MM.1S (cell line): ENCODE results near the gene NOL7.
A peak's percentile ranks its signal among the peaks of the same experiment; 100 is the strongest.

Experiments used
- DNase-seq: peaks from one replicate; pipeline ENCODE4 v3.0.0-alpha.2; 2015
- H2AFZ ChIP-seq: fragments of 300-600 bp; sonication (generic); 2 replicates; pipeline ENCODE4 v1.6.0; 2016; ENCODE audit warnings: antibody characterized with exemption, low read length
- H3F3A ChIP-seq: fragments of 300-600 bp; sonication (generic); 2 replicates; pipeline ENCODE4 v1.6.1; 2016; ENCODE audit warnings: mild to moderate bottlenecking, antibody characterized with exemption, low read length, moderate library complexity, mixed read lengths; ENCODE audit not compliant: insufficient read depth
- H3K27ac ChIP-seq: fragments of 300-600 bp; sonication (generic); 2 replicates; pipeline ENCODE4 v1.5.1; 2016; ENCODE audit warnings: mild to moderate bottlenecking, low read length
- H3K27me3 ChIP-seq: fragments of 300-600 bp; sonication (generic); replicated peaks from 2 replicates; pipeline ENCODE4 v1.6.0; 2016; ENCODE audit warnings: low read length; ENCODE audit not compliant: insufficient read depth
- H3K36me3 ChIP-seq: fragments of 300-600 bp; sonication (generic); replicated peaks from 2 replicates; pipeline ENCODE4 v1.6.1; 2016; ENCODE audit warnings: mild to moderate bottlenecking, low read length, mixed read lengths; ENCODE audit not compliant: insufficient read depth
- H3K4me1 ChIP-seq: fragments of 300-600 bp; sonication (generic); 2 replicates; pipeline ENCODE4 v1.6.1; 2016; ENCODE audit warnings: low read length, mixed read lengths
- H3K4me2 ChIP-seq: fragments of 300-600 bp; sonication (generic); 2 replicates; pipeline ENCODE4 v1.6.0; 2016; ENCODE audit warnings: low read depth, low read length
- H3K4me3 ChIP-seq: fragments of 300-600 bp; sonication (generic); 2 replicates; pipeline ENCODE4 v1.5.1; 2016; ENCODE audit warnings: low read length, mixed read lengths
- H3K79me2 ChIP-seq: fragments of 300-600 bp; sonication (generic); 2 replicates; pipeline ENCODE4 v1.6.1; 2016; ENCODE audit warnings: mixed run types, low read length, mixed read lengths
- H3K9ac ChIP-seq: fragments of 300-600 bp; sonication (generic); 2 replicates; pipeline ENCODE4 v1.6.1; 2016; ENCODE audit warnings: low read length, mixed read lengths
- H3K9me2 ChIP-seq: fragments of 300-600 bp; sonication (generic); replicated peaks from 2 replicates; pipeline ENCODE4 v1.6.1; 2016; ENCODE audit warnings: mild to moderate bottlenecking, low read length, mixed read lengths; ENCODE audit not compliant: insufficient read depth
- H3K9me3 ChIP-seq: fragments of 300-600 bp; sonication (generic); replicated peaks from 2 replicates; pipeline ENCODE4 v1.6.1; 2016; ENCODE audit warnings: mild to moderate bottlenecking, low read length, mixed read lengths; ENCODE audit not compliant: insufficient read depth
- H4K20me1 ChIP-seq: fragments of 300-600 bp; sonication (generic); 2 replicates; pipeline ENCODE4 v1.6.1; 2016; ENCODE audit warnings: mild to moderate bottlenecking, low read length, moderate library complexity, mixed read lengths; ENCODE audit not compliant: insufficient read depth
- EZH2 ChIP-seq: fragments of 300-600 bp; sonication (generic); optimal IDR thresholded peaks from 2 replicates; pipeline ENCODE3; 2017; ENCODE audit warnings: low read depth, mild to moderate bottlenecking, antibody characterized with exemption, low read length, mixed read lengths
- EZH2phosphoT487 ChIP-seq: fragments of 300-600 bp; sonication (generic); IDR thresholded peaks from 2 replicates; pipeline ENCODE4 v1.6.1; 2018; ENCODE audit warnings: antibody characterized with exemption, low read length
- TF ChIP-seq, protein P1 (sequence below): fragments of 300-600 bp; sonication (generic); IDR thresholded peaks from 2 replicates; pipeline ENCODE4 v1.5.1; 2016; ENCODE audit warnings: antibody characterized with exemption, low read length, mixed read lengths

The NOL7 gene

DNA sequence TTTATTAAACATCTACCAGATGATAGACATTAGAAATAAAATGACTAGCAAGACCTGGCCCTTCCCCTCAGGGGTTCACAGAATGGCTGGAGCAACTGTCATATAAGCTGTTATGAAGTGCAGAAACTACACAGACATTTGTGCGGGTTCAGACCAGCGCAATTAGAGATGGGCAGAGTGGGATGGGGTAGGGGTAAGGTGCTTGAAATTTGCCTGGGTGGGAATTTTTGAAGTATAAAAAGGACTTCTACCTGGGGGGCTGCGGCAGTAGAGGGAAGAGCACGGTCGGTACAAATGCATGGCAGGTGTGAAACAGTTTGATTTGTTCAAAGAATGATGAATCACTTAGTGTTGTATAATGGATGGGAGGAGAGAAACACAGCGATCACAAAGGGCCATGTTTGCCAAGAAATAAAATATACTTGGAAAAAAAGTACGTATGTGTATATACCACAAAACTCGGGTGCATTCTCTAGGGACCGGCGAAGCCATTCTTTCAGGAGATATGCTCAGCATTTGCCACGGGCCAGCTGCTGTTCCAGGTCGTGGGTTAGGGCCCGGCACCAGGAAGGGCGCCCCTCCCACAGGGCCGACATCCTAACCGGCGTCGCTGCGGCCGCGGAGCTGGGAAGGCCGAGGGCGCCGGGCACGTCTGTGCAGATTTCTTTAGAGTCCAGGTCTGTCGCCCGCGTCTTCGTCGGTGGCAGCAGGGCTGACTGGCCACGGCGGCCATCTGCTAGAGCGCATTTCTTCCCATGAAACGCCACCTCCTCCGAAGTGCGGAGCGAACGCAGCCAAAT lies 809 bp upstream of the NOL7 start:
- Histone ChIP-seq H3K4me1 (peaks cover 35% of the 10 kb centered on the region), H4K20me1 (peaks cover 8% of the 10 kb centered on the region; the same call in 1 of the 2 replicates), H3K27ac (peak overlapping the region; percentile 83), H3K4me2 (peak overlapping the region; percentile 83), H3K79me2 (peaks cover 50% of the 10 kb centered on the region), H3K4me3 (peak overlapping the region; percentile 89), H3K9me3 (no peaks in the 10 kb centered on the region), H3K27me3 (no peaks in the 10 kb centered on the region), H3F3A (peaks cover 27% of the 10 kb centered on the region), H3K9me2 (no peaks in the 10 kb centered on the region), H3K36me3 (peaks cover 5% of the 10 kb centered on the region; the same call in 1 of the 2 replicates), H3K9ac (peak overlapping the region; percentile 95), H2AFZ (peak overlapping the region; percentile 87)
- TF ChIP-seq EZH2 (no peak), EZH2phosphoT487 (no peak)
- TF ChIP-seq, protein P1, sequence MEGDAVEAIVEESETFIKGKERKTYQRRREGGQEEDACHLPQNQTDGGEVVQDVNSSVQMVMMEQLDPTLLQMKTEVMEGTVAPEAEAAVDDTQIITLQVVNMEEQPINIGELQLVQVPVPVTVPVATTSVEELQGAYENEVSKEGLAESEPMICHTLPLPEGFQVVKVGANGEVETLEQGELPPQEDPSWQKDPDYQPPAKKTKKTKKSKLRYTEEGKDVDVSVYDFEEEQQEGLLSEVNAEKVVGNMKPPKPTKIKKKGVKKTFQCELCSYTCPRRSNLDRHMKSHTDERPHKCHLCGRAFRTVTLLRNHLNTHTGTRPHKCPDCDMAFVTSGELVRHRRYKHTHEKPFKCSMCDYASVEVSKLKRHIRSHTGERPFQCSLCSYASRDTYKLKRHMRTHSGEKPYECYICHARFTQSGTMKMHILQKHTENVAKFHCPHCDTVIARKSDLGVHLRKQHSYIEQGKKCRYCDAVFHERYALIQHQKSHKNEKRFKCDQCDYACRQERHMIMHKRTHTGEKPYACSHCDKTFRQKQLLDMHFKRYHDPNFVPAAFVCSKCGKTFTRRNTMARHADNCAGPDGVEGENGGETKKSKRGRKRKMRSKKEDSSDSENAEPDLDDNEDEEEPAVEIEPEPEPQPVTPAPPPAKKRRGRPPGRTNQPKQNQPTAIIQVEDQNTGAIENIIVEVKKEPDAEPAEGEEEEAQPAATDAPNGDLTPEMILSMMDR = no peak
- peak; percentile 53 for DNase-seq

DNA sequence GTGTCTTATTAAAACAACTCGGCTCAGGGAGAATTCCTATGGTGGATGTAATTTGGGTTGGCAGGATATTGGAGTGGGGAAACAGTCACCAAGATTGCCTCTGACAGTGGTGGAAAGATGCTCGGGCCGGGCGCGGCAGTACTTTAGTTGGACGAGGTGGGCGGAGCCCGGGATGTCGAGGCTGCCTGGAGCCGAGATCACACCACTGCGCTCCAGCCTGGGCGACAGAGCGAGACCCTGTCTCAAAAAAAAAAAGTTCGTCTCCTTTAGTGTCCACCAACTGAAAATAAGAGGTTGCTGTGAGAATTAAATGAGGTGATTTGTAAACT lies 621 bp downstream of the NOL7 start:
- peaks cover 29% of the 10 kb centered on the region for H3K4me1 ChIP-seq

DNA sequence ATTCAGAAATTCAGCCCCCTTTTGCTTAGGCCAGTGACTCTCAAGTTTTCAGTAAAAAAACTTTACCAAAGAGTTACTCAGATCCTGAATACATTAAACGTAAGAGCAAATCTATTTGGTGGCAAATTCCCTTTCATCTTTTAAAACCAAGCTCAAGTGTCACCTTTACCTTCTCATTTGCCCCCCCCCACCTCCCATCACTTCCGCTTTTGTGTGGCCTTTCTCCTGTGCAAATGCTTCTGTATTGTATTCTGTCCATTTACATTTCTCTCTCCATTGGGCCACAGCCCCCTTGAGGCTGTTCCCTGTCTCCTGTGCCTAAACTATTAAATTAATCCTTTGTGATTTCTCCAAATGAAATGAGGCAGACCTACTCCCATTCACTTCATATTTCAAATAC lies 1.9 kb downstream of the NOL7 start:
- Histone ChIP-seq H3K36me3 (peaks cover 20% of the 10 kb centered on the region), H3K79me2 (peaks cover 65% of the 10 kb centered on the region), H3K27ac (no peak overlapping the region), H3F3A (peaks cover 15% of the 10 kb centered on the region; the same call in 1 of the 2 replicates), H3K9me2 (no peaks in the 10 kb centered on the region), H3K9me3 (no peaks in the 10 kb centered on the region), H3K9ac (no peak overlapping the region), H3K4me3 (no peak overlapping the region), H4K20me1 (peaks cover 8% of the 10 kb centered on the region; the same call in 1 of the 2 replicates), H3K4me2 (peak overlapping the region; percentile 90), H3K4me1 (peaks cover 21% of the 10 kb centered on the region), H3K27me3 (no peaks in the 10 kb centered on the region), H2AFZ (no peak overlapping the region)
- DNase-seq = no peak
- TF ChIP-seq, protein P1 = no peak
- TF ChIP-seq EZH2phosphoT487 (no peak), EZH2 (no peak)

More for the DNA sequence above, 621 bp downstream of the NOL7 start:
- no peak for TF ChIP-seq EZH2
- no peak for TF ChIP-seq EZH2phosphoT487
- TF ChIP-seq, protein P1 = no peak
- peak overlapping the region; percentile 83; the same call in 1 of the 2 replicates for H3K27ac ChIP-seq
- H3K9me2 ChIP-seq = no peaks in the 10 kb centered on the region
- H3K4me3 ChIP-seq = peak overlapping the region; percentile 89
- H3K79me2 ChIP-seq = peaks cover 60% of the 10 kb centered on the region
- H3K27me3 ChIP-seq = no peaks in the 10 kb centered on the region
- peaks cover 8% of the 10 kb centered on the region for H3K36me3 ChIP-seq
- H3K9ac ChIP-seq = peak overlapping the region; percentile 95
- peak overlapping the region; percentile 65 for H2AFZ ChIP-seq
- no peaks in the 10 kb centered on the region for H3K9me3 ChIP-seq
- peaks cover 26% of the 10 kb centered on the region for H3F3A ChIP-seq
- peak; percentile 25 for DNase-seq
- peak overlapping the region; percentile 90 for H3K4me2 ChIP-seq
- H4K20me1 ChIP-seq = peaks cover 8% of the 10 kb centered on the region; the same call in 1 of the 2 replicates
